SU-DHL-6 (cell line): Measurements from ENCODE around the gene PKHD1.

Source experiments
- H2AFZ ChIP-seq: fragments of 200-600 bp; sonication (generic); 2 replicates; pipeline ENCODE4 v1.6.1; 2014; ENCODE audit warnings: low read depth, mild to moderate bottlenecking, moderate library complexity, mixed read lengths, antibody characterized with exemption, low read length; ENCODE audit not compliant: severe bottlenecking
- H3F3A ChIP-seq: fragments of 200-600 bp; shearing (Covaris generic); 2 replicates; pipeline ENCODE4 v1.6.0; 2016; ENCODE audit warnings: antibody characterized with exemption, mild to moderate bottlenecking; ENCODE audit not compliant: insufficient read depth
- H3K27ac ChIP-seq: fragments of 200-600 bp; sonication (generic); 2 replicates; pipeline ENCODE4 v1.5.1; 2016; ENCODE audit warnings: low read depth, mild to moderate bottlenecking, low read length, moderate library complexity, mixed read lengths
- H3K27me3 ChIP-seq: fragments of 200-600 bp; sonication (generic), shearing (Covaris generic); 2 replicates; pipeline ENCODE4 v1.6.0; 2014; ENCODE audit warnings: mild to moderate bottlenecking, low read length
- H3K36me3 ChIP-seq: fragments of 200-600 bp; sonication (generic); 2 replicates; pipeline ENCODE4 v1.6.1; 2014; ENCODE audit warnings: mild to moderate bottlenecking, low read length, mixed read lengths
- H3K4me2 ChIP-seq: fragments of 300-600, 200-600 bp; shearing (Covaris generic), sonication (generic); 2 replicates; pipeline ENCODE4 v1.6.0; 2014; ENCODE audit warnings: low read length, low read depth, mild to moderate bottlenecking; ENCODE audit not compliant: poor library complexity, severe bottlenecking
- H3K4me3 ChIP-seq: fragments of 200-600 bp; sonication (generic); 2 replicates; pipeline ENCODE4 v1.5.1; 2014; ENCODE audit warnings: antibody characterized with exemption, low read length, mild to moderate bottlenecking, mixed read lengths; ENCODE audit not compliant: insufficient read depth, poor library complexity, severe bottlenecking
- H3K79me2 ChIP-seq: fragments of 200-600 bp; sonication (generic); 2 replicates; pipeline ENCODE4 v1.6.1; 2014; ENCODE audit warnings: mild to moderate bottlenecking, low read length, moderate library complexity; ENCODE audit not compliant: insufficient read depth
- H3K9ac ChIP-seq: fragments of 200-600 bp; sonication (generic); 2 replicates; pipeline ENCODE4 v1.7.0; 2014; ENCODE audit warnings: mild to moderate bottlenecking, low read length
- H3K9me2 ChIP-seq: fragments of 200-600 bp; sonication (generic); replicated peaks from 2 replicates; pipeline ENCODE4 v1.6.1; 2014; ENCODE audit warnings: low read length; ENCODE audit not compliant: insufficient read depth
- H3K9me3 ChIP-seq: fragments of 200-600 bp; sonication (generic); 2 replicates; pipeline ENCODE4 v1.6.1; 2014; ENCODE audit warnings: low read length, mixed read lengths; ENCODE audit not compliant: insufficient read depth
- H4K20me1 ChIP-seq: fragments of 200-600 bp; sonication (generic); 2 replicates; pipeline ENCODE4 v1.6.1; 2014; ENCODE audit warnings: low read depth, mild to moderate bottlenecking, antibody characterized with exemption, low read length, moderate library complexity, mixed read lengths
- CTCF ChIP-seq: fragments of 200-600 bp; sonication (generic); IDR thresholded peaks from one replicate; pipeline ENCODE4 v1.5.1; 2017; ENCODE audit warnings: antibody characterized with exemption, mild to moderate bottlenecking, low read length, moderate library complexity; ENCODE audit not compliant: insufficient read depth, poor library complexity, severe bottlenecking
- EZH2phosphoT487 ChIP-seq: fragments of 200-600 bp; sonication (generic), shearing (Covaris generic); conservative IDR thresholded peaks from 2 replicates; pipeline ENCODE4 v1.6.1; 2018; ENCODE audit warnings: mild to moderate bottlenecking, antibody characterized with exemption, low read length, moderate library complexity, mixed read lengths

Gene PKHD1

GRCh38 chr6:51640021-51640420 lies 447.4 kb downstream of the PKHD1 start:
- H4K20me1 ChIP-seq, result no peaks in the 10 kb centered on the region
- no peaks in the 10 kb centered on the region for H3F3A ChIP-seq
- H3K4me2 ChIP-seq, result no peak overlapping the region
- no peak overlapping the region for H3K9ac ChIP-seq
- H3K79me2 ChIP-seq, result no peaks in the 10 kb centered on the region
- H3K4me3 ChIP-seq, result no peak overlapping the region
- no peaks in the 10 kb centered on the region for H3K9me3 ChIP-seq
- H3K27ac ChIP-seq, result no peak overlapping the region
- H3K36me3 ChIP-seq, result no peaks in the 10 kb centered on the region
- no peaks in the 10 kb centered on the region for H3K9me2 ChIP-seq
- no peaks in the 10 kb centered on the region for H3K27me3 ChIP-seq
- TF ChIP-seq CTCF (no peak), EZH2phosphoT487 (no peak)
- H2AFZ ChIP-seq, result no peak overlapping the region

- Histone ChIP-seq H3K4me2 (no peak overlapping the region), H2AFZ (no peak overlapping the region), H3K9me3 (no peaks in the 10 kb centered on the region), H4K20me1 (no peaks in the 10 kb centered on the region), H3K79me2 (no peaks in the 10 kb centered on the region), H3K36me3 (no peaks in the 10 kb centered on the region), H3F3A (no peaks in the 10 kb centered on the region), H3K9ac (no peak overlapping the region), H3K27me3 (no peaks in the 10 kb centered on the region; the same call in 1 of the 2 replicates), H3K9me2 (no peaks in the 10 kb centered on the region), H3K27ac (no peak overlapping the region), H3K4me3 (no peak overlapping the region)
- TF ChIP-seq EZH2phosphoT487 (no peak), CTCF (no peak)
Observed at GRCh38 chr6:51633424-51633823, 454.0 kb downstream of the PKHD1 start.

DNA sequence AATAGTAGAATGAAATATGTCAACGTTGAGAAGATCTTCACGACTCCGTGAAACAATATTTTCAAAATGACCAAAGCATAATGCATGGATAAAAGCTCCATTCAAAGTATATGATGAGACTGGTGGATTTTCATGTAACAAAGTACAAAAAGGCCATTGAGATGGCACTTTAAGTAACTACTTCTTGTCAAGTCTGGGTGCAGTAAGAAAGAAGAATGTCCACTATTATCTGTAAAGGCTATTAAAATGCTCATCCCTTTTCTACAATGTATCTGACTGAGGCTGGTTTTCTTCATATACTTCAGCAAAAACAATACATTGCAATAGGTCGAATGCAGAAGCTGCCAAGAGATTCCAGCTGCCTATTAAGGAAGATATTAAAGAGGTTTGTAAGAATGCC lies 457.4 kb downstream of the PKHD1 start:
- no peaks in the 10 kb centered on the region for H3K9me2 ChIP-seq
- no peaks in the 10 kb centered on the region for H4K20me1 ChIP-seq
- TF ChIP-seq CTCF, result no peak
- TF ChIP-seq EZH2phosphoT487, result no peak

More for the DNA sequence above, 457.4 kb downstream of the PKHD1 start:
- Histone ChIP-seq H2AFZ (no peak overlapping the region), H3K27me3 (no peaks in the 10 kb centered on the region; the same call in 1 of the 2 replicates), H3K9me3 (no peaks in the 10 kb centered on the region), H3K27ac (no peak overlapping the region), H3K36me3 (no peaks in the 10 kb centered on the region), H3K4me3 (no peak overlapping the region), H3K9ac (no peak overlapping the region), H3F3A (no peaks in the 10 kb centered on the region), H3K4me2 (no peak overlapping the region), H3K79me2 (no peaks in the 10 kb centered on the region)
